Stimulated activated CD8-positive, alpha-beta memory T cell treated with anti-CD3 and anti-CD28 coated beads, Interleukin-7, amount 100 ng/mL, for 4 hours (primary cell): ENCODE data around the gene MED17.

Experiments used
- DNase-seq, 2 donors: peaks; one replicate each; pipeline ENCODE4 v3.0.0-alpha.2; 2020; ENCODE audit warnings: low read depth in 2 of 2

MED17 gene

GRCh38 chr11:93849751-93850593 is 65.9 kb downstream of the MED17 start:
- DNase-seq, result no peak

- no peak for DNase-seq
Measured at GRCh38 chr11:93850594-93851018, 66.5 kb downstream of the MED17 start, which contains the start of gene VSTM5. Gene VSTM5, minus strand, starts transcription at chr11:93850618. Its CDS starts 116 bp downstream, at chr11:93850502.

DNA sequence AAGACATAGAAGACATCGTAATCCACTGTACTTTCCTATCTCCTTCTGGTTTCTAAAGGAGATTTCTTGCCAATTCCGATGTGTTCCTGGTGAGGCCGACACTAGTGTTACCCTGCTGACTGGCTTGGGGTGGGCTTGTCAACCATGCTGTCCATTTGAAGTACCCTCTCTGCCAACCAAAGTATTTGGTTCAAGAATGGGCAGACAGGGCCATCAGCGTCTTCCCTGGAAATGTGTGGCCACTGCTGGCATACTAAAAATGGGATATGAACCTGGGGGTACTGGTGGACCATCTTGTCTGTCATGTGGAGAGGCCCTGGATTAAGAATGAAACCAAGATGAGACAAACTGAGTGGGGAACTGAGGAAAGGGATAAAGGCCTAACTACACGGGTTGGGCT is 68.2 kb downstream of the MED17 start:
- no peak for DNase-seq

- no peak for DNase-seq
Measured at GRCh38 chr11:93857413-93858120, 73.5 kb downstream of the MED17 start.

- DNase-seq, result no peak
Measured at GRCh38 chr11:93858121-93858775, 74.2 kb downstream of the MED17 start.

DNA sequence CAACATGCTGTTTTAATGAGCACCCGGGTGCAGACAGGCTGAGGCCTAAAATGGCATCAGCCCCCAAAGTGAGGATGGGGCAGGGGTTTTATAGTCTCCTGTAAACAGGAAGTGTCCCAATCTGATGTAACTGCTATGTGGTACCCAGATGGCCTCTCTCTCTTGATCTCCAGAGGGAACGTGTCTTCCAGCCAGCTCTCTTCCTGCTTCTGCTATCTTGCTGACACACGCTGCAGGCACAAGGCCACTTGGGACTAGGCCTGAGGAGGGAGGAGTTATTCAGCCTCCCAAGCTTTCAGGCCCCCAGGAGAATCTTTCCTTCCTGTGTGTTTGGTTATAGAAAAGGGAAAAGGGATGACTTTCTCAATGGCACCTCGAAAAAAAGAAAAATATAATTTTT is 77.7 kb downstream of the MED17 start:
- DNase-seq, result no peak
